GM21526 (cell line): ENCODE measurements around the gene C3AR1.
"Not testable (repeated sequence)": the region's sequence is repeated elsewhere in the genome, so short reads cannot be mapped to it uniquely, and the experiment has no call there.

ENCODE experiments used
- ATAC-seq: cut with Tn5 transposase; IDR thresholded peaks from one replicate; pipeline ENCODE4 v1.9.1; 2021; ENCODE audit warnings: moderate library complexity; ENCODE audit not compliant: unreplicated experiment, low FRiP score

Gene C3AR1

DNA sequence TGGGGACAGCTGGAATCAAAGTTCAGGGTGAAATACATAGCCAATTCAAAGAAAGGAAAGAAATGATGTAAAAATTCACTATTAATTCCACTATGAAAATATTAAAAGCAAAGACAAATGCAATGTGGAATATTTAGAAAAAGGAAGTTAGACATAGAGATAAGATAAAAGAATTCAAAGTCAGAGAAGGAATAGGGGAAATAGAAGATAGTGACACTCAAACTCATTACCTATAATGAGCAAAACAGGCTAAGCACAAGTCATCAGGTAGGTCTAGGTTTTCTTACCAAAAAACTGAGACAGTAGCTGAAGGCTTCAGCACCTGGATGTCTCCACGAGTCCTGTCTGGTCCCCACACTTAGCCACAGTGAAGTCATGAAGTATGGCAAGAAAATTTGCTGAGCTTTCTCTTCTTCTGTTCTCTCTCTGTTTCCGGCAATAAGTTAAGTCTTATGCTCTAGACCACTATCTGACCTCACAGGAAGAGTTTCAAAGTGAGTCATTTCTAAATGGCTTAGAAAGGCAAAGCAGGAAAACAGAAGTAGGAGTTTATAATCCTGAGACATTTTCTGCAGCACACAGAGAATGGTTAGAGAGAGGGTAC, at the start of gene C3AR1:
C3AR1 (minus strand) TSS at position 369 of the 604 bp plus-strand sequence. CDS start 6,174 bp downstream, outside the sequence.
- ATAC-seq, result peak; percentile 66

DNA sequence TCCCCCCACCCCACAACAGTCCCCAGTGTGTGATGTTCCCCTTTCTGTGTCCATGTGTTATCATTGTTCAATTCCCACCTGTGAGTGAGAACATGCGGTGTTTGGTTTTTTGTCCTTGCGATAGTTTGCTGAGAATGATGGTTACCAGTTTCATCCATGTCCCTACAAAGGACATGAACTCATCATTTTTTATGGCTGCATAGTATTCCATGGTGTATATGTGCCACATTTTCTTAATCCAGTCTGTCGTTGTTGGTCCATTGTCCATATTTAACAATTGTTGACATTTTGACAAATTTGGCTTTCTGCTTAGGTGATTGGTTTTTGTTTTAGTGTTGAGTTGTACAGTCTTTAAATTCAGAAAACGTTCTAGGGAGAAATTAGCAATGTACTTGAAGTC, 47.0 kb upstream of the C3AR1 start:
- not testable (repeated sequence) for ATAC-seq

GRCh38 chr12:8108808-8109398, 42.7 kb upstream of the C3AR1 start:
- ATAC-seq, result no peak

DNA sequence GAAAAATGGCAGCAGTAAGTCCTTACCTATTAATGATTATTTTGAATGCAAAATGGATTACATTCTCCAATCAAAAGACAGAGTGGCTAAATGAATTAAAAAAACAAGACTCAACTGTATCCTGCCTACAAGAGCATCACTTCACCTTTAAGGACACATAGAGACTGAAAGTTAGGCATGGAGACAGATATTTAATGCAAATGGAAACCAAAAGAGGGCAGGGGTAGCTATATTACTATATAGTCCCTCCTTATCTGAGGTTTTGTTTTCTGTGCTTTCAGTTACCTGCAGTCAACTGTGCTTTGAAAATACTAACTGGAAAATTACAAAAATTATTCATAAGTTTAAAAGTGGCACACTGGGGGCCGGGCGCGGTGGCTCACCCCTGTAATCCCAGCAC, 33.1 kb upstream of the C3AR1 start:
- ATAC-seq, result no peak

DNA sequence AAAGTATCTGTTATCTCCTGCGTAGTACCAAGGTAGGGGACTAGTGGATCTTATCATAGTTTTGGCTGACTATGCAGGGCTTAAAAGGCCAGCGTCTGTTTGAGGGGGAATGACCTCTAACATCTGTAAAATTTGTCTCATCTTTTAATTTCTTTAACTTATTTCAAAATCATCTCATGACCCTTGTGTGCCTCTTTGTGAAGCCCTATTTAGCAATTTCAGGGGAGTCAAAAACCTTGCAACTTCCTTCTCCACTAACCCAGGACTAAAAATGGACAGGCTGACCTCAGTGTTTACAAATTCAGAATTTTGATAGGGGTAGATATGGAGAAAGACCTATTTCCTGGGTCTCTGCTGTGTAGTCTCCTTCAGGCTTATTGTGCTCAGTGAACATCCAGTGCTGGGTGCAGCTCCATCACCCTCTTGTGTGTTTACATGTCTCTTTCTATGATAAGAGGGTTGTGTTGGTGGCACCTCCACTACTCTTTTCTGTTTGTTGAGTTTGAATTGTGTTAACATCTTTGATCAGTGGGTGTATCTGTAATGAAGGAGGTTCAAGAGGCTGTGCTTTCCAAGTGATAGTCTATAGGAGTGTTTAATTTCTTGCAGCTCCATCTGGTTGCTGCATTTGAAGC, 30.2 kb upstream of the C3AR1 start:
- no peak for ATAC-seq

DNA sequence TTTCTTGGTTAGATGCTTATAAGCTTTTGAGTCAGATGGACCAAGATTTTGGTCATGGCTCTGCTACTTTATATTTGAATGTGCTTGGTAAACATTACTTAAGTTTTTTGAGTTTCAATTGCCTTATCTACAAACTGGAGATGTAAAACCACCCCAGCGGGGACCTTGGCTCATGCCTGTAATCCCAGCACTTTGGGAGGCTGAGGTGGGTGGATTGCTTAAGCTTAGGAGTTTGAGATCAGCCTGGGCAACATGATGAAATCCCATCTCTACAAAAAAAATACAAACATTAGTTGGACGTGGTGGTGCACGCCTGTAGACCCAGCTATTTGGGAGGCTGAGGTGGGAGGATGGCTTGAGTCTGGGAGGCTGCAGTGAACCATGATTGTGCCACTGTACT, 27.1 kb upstream of the C3AR1 start:
- no peak for ATAC-seq

- no peak for ATAC-seq
Measured at GRCh38 chr12:8089716-8090115, 23.6 kb upstream of the C3AR1 start.

DNA sequence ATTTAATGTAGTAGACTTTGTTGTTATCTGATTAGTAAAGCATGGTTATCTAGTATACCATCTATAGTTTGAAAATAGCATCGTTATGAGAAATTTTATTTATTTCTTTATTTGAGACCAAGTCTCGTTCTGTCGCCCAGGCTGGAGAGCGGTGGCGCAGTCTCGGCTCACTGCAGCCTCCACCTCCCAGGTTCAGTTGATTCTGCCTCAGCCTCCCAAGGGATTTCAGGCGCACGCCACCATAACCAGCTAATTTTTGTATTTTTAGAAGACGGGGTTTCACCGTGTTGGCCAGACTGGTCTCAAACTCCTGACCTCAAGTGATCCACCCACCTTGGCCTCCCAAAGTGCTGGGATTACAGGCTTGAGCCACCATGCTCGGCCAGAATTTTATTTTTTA, 23.1 kb upstream of the C3AR1 start:
- ATAC-seq, result not testable (repeated sequence)

DNA sequence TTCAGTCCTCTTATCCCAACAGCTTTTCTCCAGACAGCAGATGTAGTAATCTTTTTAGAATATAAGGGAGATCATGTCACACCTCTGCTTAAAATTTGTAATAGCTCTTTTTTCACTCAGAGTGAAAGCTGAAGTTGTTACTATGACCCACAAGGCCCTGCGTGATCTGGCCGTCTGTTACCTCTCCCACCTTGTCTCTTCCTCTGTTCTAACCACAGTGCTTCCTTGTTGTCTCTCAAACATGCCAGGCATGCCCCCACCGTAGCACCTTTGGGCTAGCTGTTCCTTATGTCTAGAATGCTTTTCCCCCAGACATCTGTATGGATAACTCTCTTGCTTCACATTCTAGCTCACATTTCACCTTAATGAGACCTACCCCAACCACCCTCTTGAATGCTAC, 22.4 kb upstream of the C3AR1 start:
- no peak for ATAC-seq

- ATAC-seq, result no peak
Measured at GRCh38 chr12:8087666-8088065, 21.5 kb upstream of the C3AR1 start.

GRCh38 chr12:8084351-8084750, 18.2 kb upstream of the C3AR1 start:
- ATAC-seq, result not testable (repeated sequence)

- no peak for ATAC-seq
Measured at GRCh38 chr12:8082808-8083100, 16.6 kb upstream of the C3AR1 start.

GRCh38 chr12:8081251-8081920, 15.2 kb upstream of the C3AR1 start:
- no peak for ATAC-seq

- ATAC-seq, result no peak
Measured at GRCh38 chr12:8080120-8080519, 14.0 kb upstream of the C3AR1 start.

DNA sequence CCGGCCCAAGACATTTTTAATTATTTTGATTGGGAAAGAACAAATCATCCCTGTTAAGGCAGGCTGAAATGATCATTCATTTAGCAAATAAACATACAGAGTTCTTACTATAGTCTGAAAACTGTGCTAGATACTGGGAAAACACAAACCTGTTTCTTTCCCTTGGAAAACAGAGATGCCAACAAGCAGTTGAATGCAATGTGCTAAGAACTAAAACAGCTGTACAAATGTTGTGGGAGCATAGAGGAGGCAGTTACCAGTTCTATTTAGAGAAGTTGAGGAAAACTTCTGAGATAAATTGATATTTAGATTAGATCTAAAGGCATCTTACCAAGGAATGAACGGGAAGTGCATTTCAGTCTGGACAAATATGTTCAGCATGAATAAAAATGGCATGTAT, 12.8 kb upstream of the C3AR1 start:
- ATAC-seq, result no peak

- ATAC-seq, result no peak
Measured at GRCh38 chr12:8078398-8078797, 12.2 kb upstream of the C3AR1 start.

GRCh38 chr12:8077207-8077606, 11.0 kb upstream of the C3AR1 start:
- ATAC-seq, result no peak

- no peak for ATAC-seq
Measured at GRCh38 chr12:8076366-8076765, 10.2 kb upstream of the C3AR1 start.

DNA sequence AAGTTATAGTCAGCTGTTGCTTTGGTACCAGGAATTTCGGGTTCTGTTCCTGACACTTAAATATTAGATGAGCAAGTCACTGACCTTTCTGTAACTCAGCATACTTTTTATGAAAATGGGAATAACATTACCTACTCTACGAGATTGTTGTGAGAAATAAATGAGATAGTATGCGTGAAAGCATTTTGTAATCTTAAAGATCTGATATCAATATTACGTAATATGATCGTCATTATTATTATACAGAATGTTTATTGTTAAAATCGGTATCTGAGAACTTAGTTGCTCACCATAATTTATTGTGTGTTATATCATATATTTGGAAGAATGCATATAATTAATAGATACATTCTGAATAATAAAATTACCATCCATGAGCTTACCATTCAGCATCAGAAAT, 9.8 kb upstream of the C3AR1 start:
- ATAC-seq, result no peak

- not testable (repeated sequence) for ATAC-seq
Measured at GRCh38 chr12:8071820-8072219, 5.7 kb upstream of the C3AR1 start.

DNA sequence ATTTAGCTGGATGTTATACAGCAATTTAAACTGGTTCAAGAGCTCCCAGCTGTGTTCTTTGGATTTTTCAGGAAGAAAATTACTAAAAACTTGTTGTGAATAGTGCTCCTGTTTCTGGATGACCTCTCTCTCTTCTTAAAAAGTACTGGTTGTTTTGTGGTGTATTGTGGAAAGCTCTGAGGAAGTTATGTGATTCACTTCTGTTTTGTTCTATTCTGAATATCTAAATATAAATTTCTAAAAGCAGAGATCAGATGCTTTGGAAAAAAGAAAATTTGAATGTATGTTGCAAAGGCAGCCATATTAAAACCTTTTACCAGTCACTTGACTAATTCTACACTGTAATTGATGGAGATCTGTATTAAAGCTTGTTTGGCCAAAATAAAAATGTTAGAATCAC, 3.4 kb upstream of the C3AR1 start:
- no peak for ATAC-seq

GRCh38 chr12:8064131-8064530, 2.0 kb downstream of the C3AR1 start:
- ATAC-seq, result no peak
